ENCODE data around the gene EHD1.
"Not testable (repeated sequence)": the region's sequence is repeated elsewhere in the genome, so short reads cannot be mapped to it uniquely, and the experiment has no call there.

The EHD1 gene

DNA sequence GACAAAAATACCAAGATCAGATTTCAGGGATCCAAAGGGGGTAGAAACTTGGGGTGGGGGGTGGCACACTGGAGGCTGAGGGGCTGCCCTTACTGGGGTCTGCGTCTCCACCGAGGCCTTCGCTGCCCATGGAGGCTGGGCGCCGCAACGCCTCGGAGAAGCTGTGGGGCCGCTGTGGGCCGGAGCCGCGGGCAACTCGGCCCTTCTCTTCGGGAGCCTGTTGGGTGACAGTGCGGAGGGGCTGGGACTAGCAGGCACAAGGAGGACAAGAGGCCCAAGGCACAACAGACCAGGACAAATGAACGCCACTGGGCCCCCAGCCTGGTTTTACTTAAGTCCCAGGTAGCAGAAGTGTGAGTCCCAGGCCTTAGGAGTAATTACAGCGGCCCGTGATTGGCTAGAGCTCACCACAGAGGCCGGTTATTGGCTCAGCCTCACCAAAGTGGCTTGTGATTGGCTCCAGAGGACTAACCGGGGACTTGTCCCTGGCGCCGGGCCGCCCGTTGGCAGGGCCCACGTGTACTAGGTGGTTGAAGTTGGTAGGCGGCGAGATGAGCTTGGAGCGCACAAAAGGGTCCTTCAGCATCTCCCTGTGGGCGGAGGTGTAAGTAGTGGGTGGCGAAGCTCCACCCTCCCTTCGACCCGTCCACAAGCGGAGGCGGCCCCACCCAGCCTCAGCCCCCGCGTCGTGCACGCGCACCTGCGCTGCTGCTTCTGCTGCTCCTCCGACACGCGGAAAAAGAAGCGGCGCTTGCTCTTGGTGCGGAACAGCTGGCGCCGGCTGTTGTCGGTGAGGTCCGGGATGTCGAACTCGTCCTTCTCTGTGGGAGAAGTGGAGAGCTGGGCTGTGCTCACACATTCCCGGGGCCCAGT is 51.6 kb downstream of the EHD1 start:
- DNase-seq (ENCODE audit: low spot score) = no peak

DNA sequence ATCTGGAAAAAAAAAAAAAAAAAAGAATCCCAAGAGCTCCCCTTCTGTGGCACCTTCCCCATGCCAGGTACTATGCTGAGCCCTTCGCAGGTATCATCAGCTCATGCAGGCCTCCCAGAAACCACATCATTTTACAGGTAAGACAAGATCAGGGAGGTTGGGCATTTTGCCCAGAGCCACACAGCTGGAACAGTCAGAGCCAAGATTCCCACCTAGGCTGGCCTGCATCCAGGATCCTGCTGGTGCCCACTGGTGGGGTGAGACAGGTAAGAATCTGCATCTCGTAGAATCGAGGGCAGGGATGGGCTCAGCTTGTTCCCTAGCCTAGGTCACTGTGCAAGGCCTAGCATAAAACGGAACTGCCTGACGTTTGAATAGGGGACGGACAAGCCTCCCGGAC is 52.4 kb downstream of the EHD1 start:
- DNase-seq (ENCODE audit: low spot score) = no peak

DNA sequence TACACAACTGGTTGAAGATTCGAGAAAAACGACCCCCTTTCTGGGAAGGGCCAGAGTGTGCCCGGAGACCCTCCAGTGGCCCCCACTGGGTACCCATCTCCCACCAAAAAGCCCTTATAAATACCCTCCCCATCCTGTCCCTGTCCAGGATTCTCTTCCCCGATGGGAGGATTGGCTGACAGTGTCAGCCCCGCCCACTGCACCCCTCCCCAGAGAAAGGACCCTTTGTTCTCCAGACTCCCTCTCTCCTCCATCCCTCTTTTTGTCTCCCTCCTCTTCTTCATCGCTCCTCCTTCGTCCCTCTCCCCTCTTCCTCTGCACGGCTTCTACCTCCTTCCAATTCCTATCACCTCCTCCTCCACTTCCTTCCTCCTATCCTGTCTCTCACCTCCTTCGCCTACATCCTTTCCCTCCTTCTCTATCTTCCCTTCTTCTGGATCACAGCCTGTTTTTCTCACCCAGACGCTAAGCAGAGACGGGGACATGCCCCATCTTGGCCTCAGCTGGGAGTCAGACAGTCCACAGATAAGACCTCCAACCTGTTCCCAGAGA is 54.8 kb downstream of the EHD1 start:
- no peak for DNase-seq (ENCODE audit: low spot score)

DNA sequence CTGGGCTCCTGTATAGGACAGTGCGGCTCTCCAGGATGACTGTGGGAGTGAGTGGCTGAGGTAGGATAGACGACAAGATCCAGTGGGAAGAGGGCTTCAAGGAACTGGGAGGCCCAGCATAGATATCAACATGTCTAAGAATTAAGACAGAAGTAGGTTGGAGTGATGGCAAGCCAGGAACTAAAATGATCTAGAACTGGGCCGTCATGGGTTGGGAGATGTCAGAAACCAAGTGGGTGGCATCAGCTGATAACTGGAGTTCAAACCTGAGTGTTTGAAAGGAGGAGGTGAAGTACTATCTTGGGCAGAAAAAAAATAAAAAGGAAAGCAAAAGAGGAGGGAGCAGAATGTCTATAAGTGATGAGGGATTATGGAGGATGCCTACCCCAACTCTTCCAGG is 60.9 kb downstream of the EHD1 start:
- no peak for DNase-seq (ENCODE audit: low spot score)

DNA sequence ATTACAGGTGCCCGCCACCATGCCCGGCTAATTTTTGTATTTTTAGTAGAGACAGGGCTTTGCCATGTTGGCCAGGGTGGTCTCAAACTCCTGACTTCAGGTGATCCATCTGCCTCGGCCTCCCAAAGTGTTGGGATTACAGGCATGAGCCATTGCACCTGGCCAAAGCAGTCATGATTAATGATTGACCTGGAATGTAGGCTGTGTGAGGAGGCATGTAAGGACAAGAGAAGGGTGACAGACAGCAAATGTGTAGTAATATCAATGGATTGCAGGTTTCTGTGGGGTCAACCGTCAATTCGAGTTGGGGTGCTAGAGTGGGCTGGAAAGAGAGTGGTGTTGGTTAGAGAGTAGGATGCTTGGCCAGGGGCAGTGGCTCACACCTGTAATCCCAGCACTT is 63.0 kb downstream of the EHD1 start:
- not testable (repeated sequence) for DNase-seq (ENCODE audit: low spot score)

DNA sequence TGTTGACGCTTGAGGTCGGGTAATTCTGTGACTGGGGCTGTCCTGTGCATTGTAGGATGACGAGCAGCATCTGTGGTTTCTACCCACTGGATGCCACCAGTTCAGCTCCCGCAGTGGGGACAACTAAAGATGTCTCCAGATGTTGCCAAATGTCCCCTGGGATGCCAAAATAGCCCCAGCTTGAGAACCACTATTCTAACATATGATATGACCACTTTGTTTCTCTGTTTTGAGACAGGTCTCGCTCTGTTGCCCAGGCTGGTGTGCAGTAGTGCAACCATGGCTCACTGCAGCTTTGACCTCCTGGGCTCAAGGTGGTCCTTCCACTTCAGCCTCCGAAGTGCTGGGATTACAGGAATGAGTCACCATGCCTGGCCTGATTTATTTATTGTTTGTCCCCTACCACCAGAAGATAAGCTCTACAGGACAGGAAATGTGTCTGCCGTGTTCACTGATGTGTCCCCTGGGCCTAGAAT is 63.7 kb downstream of the EHD1 start:
- DNase-seq (ENCODE audit: low spot score) = no peak

DNA sequence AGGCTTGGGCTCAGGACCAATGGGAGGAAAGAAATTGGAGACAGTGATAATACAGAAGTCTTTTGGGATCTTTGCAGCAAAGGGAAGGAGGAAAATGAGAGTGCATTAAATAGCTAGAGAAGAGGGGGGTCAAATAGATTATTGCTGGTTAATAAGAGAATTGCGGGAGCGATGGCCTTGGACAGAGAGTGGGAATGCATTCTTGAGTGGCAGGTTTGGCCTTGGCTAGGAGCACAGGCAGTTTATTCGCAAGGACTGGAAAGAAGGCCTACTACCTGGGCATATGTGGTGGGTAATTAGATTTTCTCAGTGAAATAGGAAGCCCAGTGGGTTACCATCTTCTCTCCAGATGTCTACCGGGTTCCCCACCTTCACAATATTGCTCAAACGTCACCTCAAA is 64.6 kb downstream of the EHD1 start:
- no peak for DNase-seq (ENCODE audit: low spot score)

DNA sequence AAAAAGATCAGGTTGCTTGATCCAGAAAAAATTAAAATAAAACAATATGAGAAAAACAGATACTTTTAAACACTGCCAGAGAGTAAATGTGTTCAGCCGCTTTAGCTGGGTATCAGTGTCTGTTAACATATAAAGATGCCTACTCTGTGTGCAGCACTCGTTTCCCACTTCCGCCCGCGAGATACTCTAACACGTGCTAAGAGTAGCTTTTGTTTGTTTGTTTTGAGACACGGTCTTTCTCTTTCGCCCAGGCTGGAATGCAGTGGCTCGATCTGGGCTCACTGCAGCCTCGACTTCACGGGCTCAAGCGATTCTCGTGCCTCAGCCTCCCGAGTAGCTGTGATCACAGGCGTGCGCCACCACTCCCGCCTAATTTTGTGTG is 67.5 kb downstream of the EHD1 start:
- DNase-seq (ENCODE audit: low spot score) = peak; percentile 55

DNA sequence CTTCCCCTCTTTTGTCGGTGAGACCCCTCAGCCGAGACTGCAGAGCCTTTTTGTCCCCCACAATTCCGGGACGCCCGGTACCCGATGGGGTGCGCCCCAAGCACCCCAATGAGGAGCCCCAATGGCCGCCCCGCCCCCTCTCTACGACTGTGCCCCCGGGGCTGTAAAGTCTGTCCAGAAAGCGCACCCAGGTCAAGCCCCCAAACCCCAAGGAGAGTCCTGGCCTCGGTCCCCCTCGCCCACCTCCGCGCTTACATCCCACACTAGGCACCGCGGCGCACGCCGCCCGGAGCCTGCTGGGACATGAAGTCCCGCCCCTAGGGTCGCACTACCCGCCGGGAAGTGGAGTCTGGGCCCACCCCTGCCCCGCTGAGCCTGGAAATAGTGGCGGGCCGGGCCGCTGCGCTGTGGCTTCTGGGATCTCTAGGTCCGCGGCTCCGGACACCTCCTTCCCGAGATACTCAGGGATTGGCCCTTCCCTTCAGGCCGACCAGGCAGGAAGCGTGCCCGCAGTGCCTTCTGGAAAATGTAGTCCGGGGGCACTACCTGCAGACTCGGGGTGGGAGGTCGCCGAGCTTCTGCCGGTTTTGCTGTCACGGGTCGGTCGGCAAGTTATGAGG is 68.0 kb downstream of the EHD1 start, which contains the start of gene MEN1:
MEN1 (minus strand) TSS at position 281 of the 620 bp plus-strand sequence. CDS start 442 bp downstream, outside the sequence.
- peak; percentile 71 for DNase-seq (ENCODE audit: low spot score)

DNA sequence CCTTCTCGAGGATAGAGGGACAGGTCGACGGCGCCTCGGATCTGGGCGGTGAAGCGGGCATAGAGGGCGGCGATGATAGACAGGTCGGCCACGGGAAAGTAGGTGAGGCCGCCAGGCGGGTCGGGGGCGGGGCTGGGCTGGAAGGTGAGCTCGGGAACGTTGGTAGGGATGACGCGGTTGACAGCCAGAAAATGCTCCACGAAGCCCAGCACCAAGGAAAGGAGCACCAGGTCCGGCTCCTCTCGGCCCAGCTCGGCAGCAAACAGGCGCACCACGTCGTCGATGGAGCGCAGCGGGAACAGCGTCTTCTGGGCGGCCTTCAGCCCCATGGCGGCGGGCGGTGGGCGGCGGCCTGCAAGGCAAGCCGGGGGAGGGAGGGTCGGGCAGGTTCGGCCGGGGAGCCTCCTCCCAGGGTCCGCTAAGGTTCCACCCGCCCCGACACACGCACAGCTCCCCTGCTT is 68.6 kb downstream of the EHD1 start:
- no peak for DNase-seq (ENCODE audit: low spot score)

DNA sequence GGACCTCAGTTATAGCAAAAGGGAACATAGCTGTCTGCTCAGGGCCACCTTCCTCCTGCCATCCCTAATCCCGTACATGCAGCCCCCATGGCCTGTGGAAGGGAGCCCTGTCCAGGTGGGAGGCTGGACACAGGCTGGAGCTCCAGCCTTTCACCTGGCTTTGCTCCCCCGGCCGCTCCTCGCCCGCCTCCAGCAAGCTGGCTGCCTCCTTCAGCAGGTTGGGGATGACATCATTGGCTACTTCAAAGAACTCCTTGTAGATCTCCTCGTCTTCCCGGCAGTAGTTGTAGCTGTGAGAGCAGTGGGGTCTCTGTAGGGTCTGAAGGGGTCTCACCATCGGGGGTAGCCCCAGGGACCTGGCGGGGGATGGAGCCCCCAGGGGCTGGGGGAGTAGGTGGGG is 72.9 kb downstream of the EHD1 start:
- DNase-seq (ENCODE audit: low spot score) = no peak

DNA sequence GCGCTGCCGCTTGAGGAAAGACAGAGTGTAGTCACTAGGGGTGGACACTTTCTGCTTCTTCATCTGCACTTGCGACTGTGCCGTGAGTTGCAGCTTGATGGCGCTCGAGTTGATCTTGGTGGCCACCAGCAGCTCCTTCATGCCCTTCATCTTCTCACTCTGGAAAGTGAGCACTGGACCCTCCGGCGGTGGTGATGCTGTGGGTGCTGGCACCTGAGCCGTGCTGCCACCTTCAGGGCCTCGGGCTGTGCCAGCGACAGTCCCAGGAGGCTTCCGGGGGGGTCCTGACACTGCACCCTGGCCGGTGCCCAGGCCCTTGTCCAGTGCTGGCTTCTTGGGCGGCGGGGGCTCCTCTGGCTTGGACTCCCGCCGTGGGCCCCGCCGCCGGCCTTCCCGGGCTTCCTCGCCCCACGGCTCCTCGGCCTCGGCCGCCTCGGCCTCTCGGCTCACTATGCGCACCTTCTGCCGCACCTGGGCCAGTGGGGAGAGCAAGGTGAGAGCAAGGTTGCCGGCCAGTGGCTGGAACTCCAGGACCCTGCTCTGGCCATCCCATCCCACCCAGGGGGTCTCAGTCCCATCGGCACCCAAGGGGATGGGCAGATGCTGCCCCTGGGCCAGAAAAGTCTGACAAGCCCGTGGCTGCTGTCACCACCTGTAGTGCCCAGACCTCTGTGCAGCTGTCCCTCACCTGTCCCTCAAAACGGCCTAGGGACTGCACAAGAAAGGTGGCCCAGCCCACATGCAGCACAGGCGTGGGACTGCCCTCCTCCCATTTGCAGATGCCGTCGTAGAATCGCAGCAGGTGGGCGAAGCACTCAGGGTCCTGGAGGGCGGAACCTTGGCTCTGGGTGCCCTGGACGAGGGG is 73.8 kb downstream of the EHD1 start:
- DNase-seq (ENCODE audit: low spot score) = no peak

DNA sequence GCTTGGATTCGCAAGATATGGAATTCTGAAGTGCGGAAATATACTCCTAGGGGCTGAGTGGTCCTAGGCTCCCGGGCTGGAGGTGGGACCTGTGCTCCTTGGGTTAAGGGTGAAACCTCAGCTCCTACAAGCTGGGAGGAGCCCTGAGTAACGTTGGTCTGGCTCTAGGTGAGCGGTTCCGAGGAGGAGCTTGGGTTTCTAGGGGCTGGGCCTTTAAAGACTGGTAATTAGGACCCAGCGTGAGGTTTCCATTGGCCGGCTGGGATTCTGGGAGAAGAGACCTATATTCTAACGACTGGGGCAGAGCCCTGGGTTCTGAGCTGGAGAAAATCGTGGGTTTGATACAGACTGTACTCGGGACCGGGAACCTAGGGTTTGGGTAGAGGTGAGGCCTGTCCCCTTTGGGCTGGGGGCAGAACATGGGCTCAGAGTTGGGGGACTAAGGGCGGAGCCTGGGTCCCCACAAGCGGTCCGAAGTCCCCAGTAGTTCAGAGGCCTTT is 74.5 kb downstream of the EHD1 start:
- no peak for DNase-seq (ENCODE audit: low spot score)

DNA sequence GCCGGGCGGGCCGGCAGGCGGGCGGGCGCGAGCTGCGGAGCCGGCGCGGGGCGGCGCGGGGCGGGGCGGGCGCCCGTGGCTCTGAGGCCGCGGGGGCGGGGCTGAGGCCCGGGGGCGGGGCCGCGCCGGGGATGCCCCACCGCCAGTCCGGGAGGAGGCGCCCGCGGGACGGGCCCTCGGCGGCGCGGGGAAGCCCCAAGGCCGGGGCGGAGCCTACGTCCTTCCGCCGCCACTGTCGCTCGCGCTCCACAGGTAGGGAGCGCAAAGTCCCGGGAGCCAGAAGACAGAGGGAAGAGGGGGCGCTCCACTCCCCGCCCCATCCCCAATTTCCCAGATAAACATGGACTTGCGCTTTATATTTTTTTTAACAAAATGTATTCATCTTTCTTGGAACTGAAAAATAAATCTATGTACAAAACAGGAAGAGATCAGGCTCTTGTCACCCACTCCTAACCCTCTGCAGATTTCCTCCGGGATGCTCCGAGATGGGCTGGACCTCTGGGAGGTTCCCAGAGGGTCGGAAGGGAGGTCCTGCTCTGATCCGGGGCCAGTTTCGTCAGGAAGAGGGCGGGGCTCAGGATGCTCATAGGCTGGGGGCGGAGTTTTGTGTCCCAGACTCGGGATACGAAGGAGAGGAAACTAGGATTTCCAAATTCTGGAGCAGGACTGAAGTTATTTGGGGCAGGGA is 75.1 kb downstream of the EHD1 start, which contains the start of gene MAP4K2:
MAP4K2 (minus strand) TSS at position 57 of the 688 bp plus-strand sequence. CDS start 65 bp downstream, outside the sequence.
- peak; percentile 85 for DNase-seq (ENCODE audit: low spot score)

DNA sequence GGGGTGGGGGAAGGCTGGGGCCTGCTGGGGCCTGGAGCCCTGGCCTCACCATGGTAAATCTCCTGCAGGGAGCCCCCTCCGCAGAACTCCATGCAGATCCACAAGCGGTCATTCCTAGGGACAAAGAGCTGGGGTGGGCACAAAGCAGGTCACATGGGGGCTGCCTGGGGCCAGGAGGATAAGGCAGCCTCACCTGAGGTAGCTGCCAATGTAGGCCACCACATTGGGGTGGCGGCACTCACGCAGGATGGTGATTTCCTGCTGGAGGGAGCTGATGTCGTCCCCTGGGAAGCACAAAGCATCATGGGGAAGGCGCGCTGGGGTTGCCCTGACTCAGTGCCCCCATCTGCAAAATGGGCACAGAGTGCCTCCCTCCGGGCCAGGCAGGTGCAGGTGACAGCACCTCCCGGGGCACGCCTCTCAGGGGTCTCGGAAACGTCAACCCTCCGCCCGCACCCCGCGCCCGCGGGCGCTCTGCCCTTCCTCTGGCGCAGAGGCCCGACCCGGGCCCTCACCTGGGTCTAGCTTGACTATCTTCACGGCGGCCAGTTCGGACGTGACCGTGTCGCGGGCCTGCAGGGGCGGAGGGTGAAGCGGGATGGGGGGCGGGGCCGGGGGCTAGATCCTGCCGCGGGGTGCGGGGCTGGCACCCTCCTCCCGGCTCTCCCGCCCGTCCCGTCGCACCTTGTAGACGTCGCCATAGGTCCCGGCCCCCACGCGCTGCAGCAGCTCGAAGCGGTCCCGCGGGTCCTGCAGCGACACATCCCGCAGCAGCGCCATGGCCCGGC is 75.9 kb downstream of the EHD1 start:
- DNase-seq (ENCODE audit: low spot score) = peak; percentile 32

All from CD4-positive, alpha-beta T cell treated with Interleukin-6 at 100 ng/mL for 8 hours (primary cell).